GM15510 (cell line): Measurements from ENCODE around the gene PPP1R12B.

Source experiments
- POLR2A ChIP-seq: IDR thresholded peaks from 3 replicates; pipeline ENCODE4 v1.6.1; 2011; ENCODE audit warnings: borderline replicate concordance; ENCODE audit not compliant: insufficient read length; ENCODE audit errors: extremely low read depth

PPP1R12B gene

DNA sequence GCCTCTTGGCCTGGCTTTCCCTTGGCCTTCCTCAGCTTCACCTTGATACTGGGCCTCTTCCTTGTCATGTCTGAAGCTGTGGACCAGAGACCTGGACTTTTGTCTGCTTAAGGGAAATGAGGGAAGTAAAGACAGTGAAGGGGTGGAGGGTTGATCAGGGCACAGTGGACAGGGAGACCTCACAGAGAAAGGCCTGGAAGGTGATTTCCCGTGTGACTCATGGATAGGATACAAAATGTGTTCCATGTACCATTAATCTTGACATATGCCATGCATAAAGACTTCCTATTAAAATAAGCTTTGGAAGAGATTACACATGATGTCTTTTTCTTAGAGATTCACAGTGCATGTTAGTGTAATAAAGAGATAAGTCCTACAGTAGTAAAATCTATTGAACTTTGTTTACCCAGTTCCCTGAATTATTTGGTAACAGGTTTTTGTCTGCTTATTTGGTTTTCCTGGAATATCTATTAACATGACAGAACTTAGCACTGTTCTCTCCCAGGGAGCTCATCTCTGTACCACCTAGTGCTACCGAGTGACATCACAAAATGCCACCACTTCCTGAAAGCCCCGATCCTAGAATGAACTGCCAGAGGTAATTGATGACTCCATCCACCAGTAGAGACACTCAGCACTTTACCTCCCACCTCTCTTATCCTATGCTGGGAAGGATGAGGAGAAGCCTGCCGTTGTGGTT lies 29.0 kb upstream of the PPP1R12B start:
- TF ChIP-seq POLR2A, result no peak

DNA sequence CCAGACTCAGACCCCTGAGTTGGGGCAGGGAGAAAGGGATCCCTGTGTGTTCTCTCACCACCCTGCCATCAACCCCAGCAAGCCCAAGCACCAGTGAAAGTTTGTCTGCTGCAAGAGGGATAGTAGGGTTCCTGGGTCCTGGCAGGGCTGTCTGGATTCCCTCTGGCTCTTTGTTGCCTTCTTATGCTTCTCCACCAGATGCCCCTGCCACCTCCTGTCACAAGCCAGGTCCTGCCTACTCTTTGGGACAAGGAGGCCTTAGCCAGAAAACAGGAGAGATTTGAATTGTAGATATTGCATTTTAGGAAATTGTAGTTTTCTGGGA lies 28.5 kb upstream of the PPP1R12B start:
- TF ChIP-seq POLR2A, result no peak

DNA sequence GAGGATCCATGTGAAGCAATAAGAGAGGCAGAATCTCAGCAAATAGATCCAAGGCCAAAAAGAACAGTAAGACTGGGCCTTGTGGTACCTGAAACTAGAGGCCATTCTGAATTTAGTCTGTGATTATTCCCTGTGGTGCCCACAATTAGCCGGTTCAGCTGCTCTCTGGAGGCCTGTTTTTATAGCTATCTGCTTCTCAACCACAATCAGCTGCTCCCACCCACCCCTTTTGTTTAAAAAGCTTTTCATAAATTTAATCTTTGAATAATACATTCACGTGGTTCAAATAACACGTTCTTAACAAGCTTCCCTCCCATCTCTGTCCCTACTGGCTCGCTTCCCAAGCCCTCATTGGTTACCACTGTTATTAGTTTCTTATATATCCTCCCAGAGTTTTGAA lies 24.8 kb upstream of the PPP1R12B start:
- no peak for TF ChIP-seq POLR2A

DNA sequence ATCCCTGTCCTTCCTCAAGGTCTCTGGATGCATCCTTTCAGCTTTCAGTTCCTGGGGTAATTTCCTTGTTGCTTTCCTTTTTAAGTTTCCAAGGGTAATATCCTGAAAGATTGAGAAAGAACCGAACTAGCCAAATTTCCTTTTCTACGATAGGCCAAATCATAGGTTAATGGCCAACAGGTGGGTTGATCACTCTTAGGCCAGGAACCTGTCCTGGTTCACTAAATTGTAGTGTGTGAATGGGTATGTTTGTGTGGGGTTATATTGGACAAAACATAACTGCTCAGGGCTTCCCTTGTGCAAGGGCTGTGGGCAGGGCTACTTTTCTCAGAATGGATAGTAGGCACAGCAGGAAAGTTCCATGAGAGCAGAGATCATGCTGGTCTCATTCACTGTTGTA lies 23.9 kb upstream of the PPP1R12B start:
- TF ChIP-seq POLR2A, result no peak

DNA sequence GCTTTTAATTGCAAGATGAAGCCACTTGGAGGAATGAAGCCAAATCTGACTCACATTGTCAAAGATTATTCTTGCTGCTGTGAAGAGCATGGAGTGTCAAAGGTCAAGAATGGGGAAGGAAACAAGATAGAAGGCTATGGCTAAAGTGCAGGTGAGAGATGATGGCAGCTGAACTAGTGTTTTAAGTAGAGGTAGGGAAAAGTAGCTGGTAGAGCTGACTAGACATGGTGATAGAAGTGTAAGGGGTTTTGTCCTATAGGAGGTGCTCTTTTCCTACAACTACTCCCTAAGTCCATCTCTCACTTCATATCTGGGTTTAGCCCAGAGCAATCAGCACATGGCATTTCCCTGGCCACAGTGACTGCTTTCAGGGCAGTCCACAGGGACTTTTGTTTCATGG lies 18.6 kb upstream of the PPP1R12B start:
- no peak for TF ChIP-seq POLR2A

DNA sequence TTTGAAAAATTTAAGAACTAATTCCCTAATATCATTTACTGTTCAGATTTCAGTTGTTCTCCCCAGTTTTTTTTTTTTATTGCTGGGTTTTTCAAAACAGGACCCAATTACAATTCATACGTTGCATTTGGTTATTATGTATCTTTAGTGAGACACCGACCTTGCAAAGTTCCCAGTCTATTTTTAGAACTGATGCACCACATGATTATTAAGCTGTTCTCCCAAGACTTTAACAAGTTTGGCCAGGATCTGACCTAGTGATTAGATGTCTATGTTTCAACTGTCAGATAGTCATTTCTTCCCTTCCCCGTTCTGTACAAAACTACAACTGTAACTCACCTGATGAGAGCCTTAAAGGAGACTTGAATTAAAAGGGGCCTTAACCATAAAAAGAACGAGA lies 14.6 kb upstream of the PPP1R12B start:
- no peak for TF ChIP-seq POLR2A

DNA sequence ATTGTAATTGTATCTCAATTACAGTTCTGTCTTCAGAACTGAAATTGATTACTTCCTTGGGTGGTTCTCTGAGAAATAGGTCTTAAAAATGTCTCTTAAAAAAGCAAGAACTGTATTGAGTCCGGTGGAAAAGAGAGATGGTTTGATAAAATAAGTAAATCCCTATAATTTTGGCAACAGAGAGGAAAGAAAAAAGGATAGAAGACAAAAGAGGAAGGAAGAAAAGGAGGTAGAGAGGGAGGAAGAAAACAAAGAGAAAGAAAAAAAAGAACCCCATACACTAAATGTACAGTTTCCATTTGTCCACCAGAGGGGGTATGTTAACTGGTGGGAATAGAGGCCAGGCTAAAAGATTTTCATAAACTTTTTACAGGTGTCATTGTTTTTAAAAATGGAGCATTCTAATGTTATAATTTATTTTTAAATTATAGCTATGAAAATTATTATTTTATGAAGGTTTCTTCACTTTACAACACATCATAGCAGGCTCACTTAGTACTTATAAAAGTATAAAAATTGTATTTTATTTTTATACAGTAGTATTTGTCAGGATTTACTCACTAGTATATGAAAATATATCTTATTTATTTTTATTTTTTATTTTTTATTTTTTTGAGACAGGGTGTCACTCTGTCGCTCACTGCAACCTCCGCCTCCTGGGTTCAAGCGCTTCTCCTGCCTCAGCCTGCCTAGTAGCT lies 4.7 kb upstream of the PPP1R12B start:
- TF ChIP-seq POLR2A, result no peak

DNA sequence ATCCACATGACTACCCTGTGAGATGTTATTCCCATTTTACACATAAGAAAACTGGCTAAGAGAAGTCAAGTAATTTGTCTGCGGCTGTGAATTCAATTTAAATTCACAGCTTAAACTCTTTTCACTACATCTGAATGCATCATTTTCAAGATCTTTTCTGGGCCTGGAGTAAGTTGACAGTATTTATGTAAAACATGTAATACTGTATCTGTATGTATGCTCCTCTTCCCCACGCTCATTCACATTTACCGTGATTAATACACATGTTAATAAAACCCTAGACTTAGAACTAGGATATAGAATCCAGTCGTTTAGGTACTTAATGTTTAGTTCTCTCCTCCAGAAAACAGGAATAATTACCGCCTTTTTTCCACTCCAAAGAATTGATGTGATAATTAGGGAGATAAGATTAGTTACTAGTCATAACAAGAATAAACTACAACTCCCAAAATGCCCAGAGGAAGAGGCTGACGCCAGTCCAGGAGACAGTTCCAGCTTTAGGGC lies 442 bp upstream of the PPP1R12B start:
- TF ChIP-seq POLR2A, result no peak

DNA sequence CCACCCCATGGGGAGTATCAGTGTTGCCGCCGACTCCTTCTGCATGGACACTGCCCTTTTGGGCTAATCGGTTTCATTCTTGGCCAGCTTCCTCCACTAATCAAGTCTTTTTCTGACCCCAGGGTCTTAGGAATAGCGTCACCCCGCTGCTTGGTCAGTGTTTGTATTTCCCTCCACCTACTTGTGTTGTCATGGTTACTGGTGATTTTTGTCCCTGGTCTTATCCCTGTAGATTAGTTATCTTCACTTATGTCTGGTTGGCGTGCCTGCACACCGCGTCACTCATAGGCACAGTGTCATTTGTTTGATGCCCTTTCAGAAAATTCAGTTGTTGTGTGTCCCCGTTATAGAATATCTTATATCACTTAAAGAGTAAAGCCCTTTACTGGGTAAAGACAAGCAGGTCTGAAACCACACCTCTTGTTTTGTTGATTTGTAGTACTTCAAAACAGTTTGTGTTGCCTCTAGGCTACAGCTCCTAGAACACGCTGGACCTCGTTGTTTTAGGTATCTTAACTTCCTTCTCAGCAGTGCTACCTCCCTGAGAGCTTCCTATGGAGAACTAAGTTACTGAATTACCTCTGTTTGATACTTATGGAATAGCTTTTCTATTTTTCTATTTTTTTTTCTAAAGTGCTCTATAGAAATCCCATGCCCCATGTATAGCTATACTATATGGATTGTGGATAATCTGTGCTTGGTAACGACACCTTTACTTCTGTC lies 868 bp downstream of the PPP1R12B start:
- no peak for TF ChIP-seq POLR2A

DNA sequence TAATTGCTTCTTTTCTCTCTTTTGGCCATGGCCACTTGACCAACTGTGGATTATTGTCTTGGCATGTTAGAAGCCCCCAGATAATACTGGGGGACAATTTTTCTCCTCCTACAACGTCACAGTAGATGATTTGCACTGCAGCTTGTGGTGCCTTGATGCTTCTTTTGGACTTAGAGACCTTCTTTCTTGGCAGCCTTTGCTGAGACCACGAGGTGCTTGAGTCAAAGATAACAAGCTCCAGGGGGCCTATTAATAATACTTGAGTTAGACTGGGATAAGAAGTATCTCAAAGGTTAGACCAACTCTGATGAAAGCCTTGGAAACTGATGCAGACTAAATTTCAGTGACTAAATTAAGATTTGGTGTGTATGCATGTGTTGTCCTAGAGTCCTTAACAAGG lies 3.2 kb downstream of the PPP1R12B start:
- no peak for TF ChIP-seq POLR2A

DNA sequence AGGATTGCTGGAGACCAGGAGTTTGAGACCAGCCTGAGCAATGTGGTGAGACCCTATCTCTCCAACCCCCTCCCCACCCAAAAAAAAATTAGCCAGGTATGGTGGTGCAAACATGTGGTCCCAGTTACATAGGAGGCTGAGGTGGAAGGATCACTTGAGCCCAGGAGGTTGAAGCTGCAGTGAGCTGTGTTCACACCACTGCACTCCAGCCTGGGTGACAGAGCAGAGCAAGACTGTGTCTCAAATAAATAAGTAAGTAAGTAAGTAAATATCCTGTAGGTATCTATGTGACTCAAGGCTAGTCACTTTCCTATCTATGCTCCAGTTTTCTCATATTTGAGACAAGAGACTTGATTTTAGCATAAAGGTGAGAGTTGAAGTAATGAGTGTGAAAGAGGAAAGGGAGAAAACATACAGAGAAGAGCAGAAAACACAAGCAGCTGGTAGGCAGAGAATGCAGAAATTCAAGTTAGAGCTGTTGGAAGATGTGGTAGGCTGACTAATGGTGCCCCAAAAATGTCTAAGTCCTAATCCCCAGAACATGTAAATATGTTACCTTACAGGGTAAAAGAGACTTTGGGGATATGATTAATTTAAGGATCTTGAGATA lies 7.5 kb downstream of the PPP1R12B start:
- no peak for TF ChIP-seq POLR2A

DNA sequence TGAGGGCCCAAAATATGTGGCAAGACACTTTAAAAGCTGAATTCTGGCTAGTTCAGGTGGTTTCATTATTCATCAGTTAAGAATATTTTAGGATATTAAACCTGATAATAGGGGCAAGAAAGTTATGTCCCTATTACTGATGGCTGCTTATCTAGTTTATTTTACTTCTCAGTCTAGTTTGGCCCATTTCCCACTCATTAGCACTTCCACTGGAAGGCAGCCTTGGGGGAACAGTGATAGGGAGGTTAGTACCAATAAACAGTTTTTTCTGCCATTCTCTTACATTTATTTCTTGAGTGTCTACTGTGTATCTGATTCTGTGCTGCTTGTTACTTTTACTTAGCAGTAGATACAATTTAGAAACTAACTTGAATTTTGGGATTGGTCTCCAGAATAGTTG lies 9.0 kb downstream of the PPP1R12B start:
- no peak for TF ChIP-seq POLR2A

DNA sequence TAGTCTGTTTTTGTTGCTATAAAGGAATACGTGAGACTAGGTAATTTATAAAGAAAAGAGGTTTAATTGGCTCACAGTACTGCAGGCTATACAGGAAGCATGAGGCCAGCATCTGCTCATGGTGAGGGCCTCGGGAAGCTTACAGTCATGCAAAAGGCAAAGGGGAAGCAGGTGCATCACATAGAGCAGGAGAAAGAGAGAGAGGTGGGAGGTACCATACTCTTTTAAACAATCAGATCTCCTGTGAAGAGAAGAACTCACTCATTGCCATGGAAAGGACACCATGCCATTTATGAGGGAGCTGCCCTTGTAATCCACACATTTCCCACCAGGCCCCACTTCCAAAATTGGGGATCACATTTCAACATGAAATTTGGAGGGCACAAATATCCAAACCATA lies 12.7 kb downstream of the PPP1R12B start:
- no peak for TF ChIP-seq POLR2A

DNA sequence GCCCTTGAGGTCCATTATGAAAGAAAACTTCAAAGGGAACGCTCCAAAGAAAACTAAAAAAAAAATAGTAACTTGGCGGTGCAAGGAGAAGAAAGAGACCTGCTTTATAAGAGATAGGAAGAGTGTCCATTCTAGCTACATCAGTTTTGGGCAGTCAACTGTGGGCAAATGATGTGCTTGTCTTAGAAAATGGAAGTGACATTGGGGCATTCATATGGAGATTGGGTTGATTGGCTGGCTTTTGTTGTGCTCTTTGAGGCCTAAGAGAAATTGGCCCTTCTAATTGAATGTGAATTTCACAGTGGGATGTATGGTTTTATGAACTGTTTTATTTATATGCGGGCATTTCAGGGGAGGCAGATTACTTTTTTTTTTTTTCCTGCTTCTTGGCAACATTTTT lies 13.2 kb downstream of the PPP1R12B start:
- TF ChIP-seq POLR2A, result no peak

DNA sequence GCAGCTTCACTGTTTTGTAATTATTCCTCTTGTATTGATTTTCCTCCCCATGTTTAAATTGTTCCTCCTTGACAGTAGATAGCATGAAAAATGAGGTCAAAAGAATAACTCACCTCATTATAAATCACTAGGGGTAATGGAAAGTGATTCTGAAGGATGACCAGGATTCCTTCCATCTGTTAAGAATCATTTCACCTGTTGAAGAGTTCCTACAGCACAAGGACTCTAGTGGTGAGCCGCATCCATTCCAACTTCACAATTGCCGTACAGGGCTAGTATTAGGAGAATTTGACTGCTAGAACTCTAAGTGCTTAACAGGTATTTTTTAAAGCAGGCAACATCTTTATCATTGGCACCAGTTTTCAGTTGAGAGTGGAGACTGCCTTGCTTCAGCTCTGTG lies 13.7 kb downstream of the PPP1R12B start:
- TF ChIP-seq POLR2A, result no peak
